ENCODE data around the gene BAZ2B.

Gene BAZ2B

GRCh38 chr2:159454185-159454584 lies 162.2 kb downstream of the BAZ2B start:
- no peaks in the 10 kb centered on the region for H3K79me2 ChIP-seq (ENCODE audit: insufficient read depth, low read length)
- no peak overlapping the region for H3K27ac ChIP-seq (ENCODE audit: low read depth, low read length, poor library complexity, severe bottlenecking)
- no peak overlapping the region for H3K4me3 ChIP-seq (ENCODE audit: low read depth, low read length, poor library complexity, severe bottlenecking)
- no peaks in the 10 kb centered on the region for H3K4me1 ChIP-seq (ENCODE audit: insufficient read depth, low read length, severe bottlenecking)
- no peaks in the 10 kb centered on the region for H3K27me3 ChIP-seq (ENCODE audit: insufficient read depth, low read length)
- no peaks in the 10 kb centered on the region for H4K20me1 ChIP-seq (ENCODE audit: insufficient read depth, low read length)
- no peaks in the 10 kb centered on the region for H3F3A ChIP-seq (ENCODE audit: insufficient read depth, low read length)
- no peaks in the 10 kb centered on the region for H3K9me2 ChIP-seq (ENCODE audit: low read depth, low read length)
- H3K9me3 ChIP-seq (ENCODE audit: low read length): no peaks in the 10 kb centered on the region
- no peaks in the 10 kb centered on the region for H3K36me3 ChIP-seq (ENCODE audit: insufficient read depth, low read length)
- no peak overlapping the region for H3K9ac ChIP-seq (ENCODE audit: low read length)
- no peak overlapping the region for H2AFZ ChIP-seq (ENCODE audit: low read length)
- TF ChIP-seq EZH2 (IDR thresholded peaks at IDR 0.05; ENCODE audit: borderline replicate concordance, low read length) (no peak), CTCF (IDR thresholded peaks at IDR 0.05; ENCODE audit: low read length) (no peak)
- H3K4me2 ChIP-seq (ENCODE audit: low read length): no peak overlapping the region

- Histone ChIP-seq H3K9ac (ENCODE audit: low read length) (no peak overlapping the region), H3K4me1 (ENCODE audit: insufficient read depth, low read length, severe bottlenecking) (no peaks in the 10 kb centered on the region), H3K27me3 (ENCODE audit: insufficient read depth, low read length) (no peaks in the 10 kb centered on the region), H3K36me3 (ENCODE audit: insufficient read depth, low read length) (no peaks in the 10 kb centered on the region), H3K4me2 (ENCODE audit: low read length) (no peak overlapping the region), H3K9me2 (ENCODE audit: low read depth, low read length) (no peaks in the 10 kb centered on the region), H3K4me3 (ENCODE audit: low read depth, low read length, poor library complexity, severe bottlenecking) (no peak overlapping the region), H3F3A (ENCODE audit: insufficient read depth, low read length) (no peaks in the 10 kb centered on the region), H2AFZ (ENCODE audit: low read length) (no peak overlapping the region), H3K9me3 (ENCODE audit: low read length) (no peaks in the 10 kb centered on the region), H3K27ac (ENCODE audit: low read depth, low read length, poor library complexity, severe bottlenecking) (no peak overlapping the region), H4K20me1 (ENCODE audit: insufficient read depth, low read length) (no peaks in the 10 kb centered on the region), H3K79me2 (ENCODE audit: insufficient read depth, low read length) (no peaks in the 10 kb centered on the region)
- TF ChIP-seq EZH2 (IDR thresholded peaks at IDR 0.05; ENCODE audit: borderline replicate concordance, low read length): no peak
- TF ChIP-seq CTCF (IDR thresholded peaks at IDR 0.05; ENCODE audit: low read length): no peak
These were observed 166.2 kb downstream of the BAZ2B start for GRCh38 chr2:159450180-159450579.

- no peaks in the 10 kb centered on the region for H3K9me2 ChIP-seq (ENCODE audit: low read depth, low read length)
- peaks cover 3% of the 10 kb centered on the region; the same call in 1 of the 2 replicates for H3K36me3 ChIP-seq (ENCODE audit: insufficient read depth, low read length)
- H3K9me3 ChIP-seq (ENCODE audit: low read length): no peaks in the 10 kb centered on the region
- no peaks in the 10 kb centered on the region for H4K20me1 ChIP-seq (ENCODE audit: insufficient read depth, low read length)
- H3K4me1 ChIP-seq (ENCODE audit: insufficient read depth, low read length, severe bottlenecking): no peaks in the 10 kb centered on the region
- no peak overlapping the region for H3K4me2 ChIP-seq (ENCODE audit: low read length)
- H3F3A ChIP-seq (ENCODE audit: insufficient read depth, low read length): no peaks in the 10 kb centered on the region
- no peak overlapping the region for H2AFZ ChIP-seq (ENCODE audit: low read length)
- H3K79me2 ChIP-seq (ENCODE audit: insufficient read depth, low read length): no peaks in the 10 kb centered on the region
- H3K4me3 ChIP-seq (ENCODE audit: low read depth, low read length, poor library complexity, severe bottlenecking): no peak overlapping the region
- no peaks in the 10 kb centered on the region for H3K27me3 ChIP-seq (ENCODE audit: insufficient read depth, low read length)
- H3K27ac ChIP-seq (ENCODE audit: low read depth, low read length, poor library complexity, severe bottlenecking): no peak overlapping the region
- no peak overlapping the region for H3K9ac ChIP-seq (ENCODE audit: low read length)
- TF ChIP-seq EZH2 (IDR thresholded peaks at IDR 0.05; ENCODE audit: borderline replicate concordance, low read length): no peak
- no peak for TF ChIP-seq CTCF (IDR thresholded peaks at IDR 0.05; ENCODE audit: low read length)
These were observed 166.7 kb downstream of the BAZ2B start for GRCh38 chr2:159449504-159450124.
